Common myeloid progenitor, CD34-positive (primary cell): ENCODE results near the gene BMP5.

Experiments
- CTCF ChIA-PET: fragments of 350-600 bp; sonication (Branson Sonifier 250); formaldehyde crosslinking; loops from one replicate; lab custom pipeline; 2021; ENCODE audit warnings: antibody characterized with exemption; lab: Charles Lee
- POLR2A ChIA-PET: fragments of 350-600 bp; sonication (Branson Sonifier 250); formaldehyde crosslinking; loops from one replicate; lab custom pipeline; 2021; ENCODE audit warnings: antibody characterized with exemption; lab: Charles Lee
- DNase-seq, 3 donors: peaks; one replicate each; pipeline versions ENCODE4 v3.0.0 to v3.0.0-alpha.2; 2013
- H3K27ac ChIP-seq, 2 experiments: 1 replicate in 1 of 2; 2 replicates in 1 of 2; pipeline ENCODE4 v1.7.0; 2013; ENCODE audit warnings: inconsistent platforms in 2 of 2, low read length in 2 of 2, mild to moderate bottlenecking in 2 of 2, low read depth in 1 of 2, moderate library complexity in 1 of 2; ENCODE audit not compliant: severe bottlenecking in 2 of 2, insufficient read depth in 1 of 2, poor library complexity in 1 of 2
- H3K27me3 ChIP-seq, 5 experiments: replicated peaks in 2 of 5; 1 replicate in 3 of 5; 2 replicates in 2 of 5; pipeline versions ENCODE4 v1.6.1 to v1.7.0; 2013; ENCODE audit warnings: low read length in 4 of 5, mild to moderate bottlenecking in 2 of 5, moderate library complexity in 2 of 5, inconsistent platforms in 1 of 5; ENCODE audit not compliant: insufficient read depth in 5 of 5, control insufficient read depth in 4 of 5
- H3K36me3 ChIP-seq, 4 experiments: 1 replicate in 2 of 4; 2 replicates in 2 of 4; pipeline versions ENCODE4 v1.6.1 to v1.7.0; 2013; ENCODE audit warnings: low read length in 3 of 4, control low read depth in 1 of 4, mild to moderate bottlenecking in 1 of 4; ENCODE audit not compliant: control insufficient read depth in 4 of 4, insufficient read depth in 4 of 4
- H3K4me1 ChIP-seq, 4 experiments: 1 replicate in 3 of 4; 2 replicates in 1 of 4; pipeline versions ENCODE4 v1.6.1 to v1.7.1; 2013; ENCODE audit warnings: low read length in 3 of 4, mild to moderate bottlenecking in 3 of 4, control low read depth in 1 of 4, inconsistent platforms in 1 of 4, moderate library complexity in 1 of 4; ENCODE audit not compliant: control insufficient read depth in 4 of 4, insufficient read depth in 4 of 4; ENCODE audit errors: control extremely low read depth in 1 of 4
- H3K4me3 ChIP-seq, 7 experiments: 1 replicate in 4 of 7; 2 replicates in 3 of 7; pipeline versions ENCODE4 v1.5.1 to v1.7.0; 2013; ENCODE audit warnings: mild to moderate bottlenecking in 7 of 7, low read length in 6 of 7, moderate library complexity in 6 of 7, inconsistent platforms in 2 of 7, low read depth in 2 of 7, control low read depth in 1 of 7; ENCODE audit not compliant: insufficient read depth in 4 of 7, control insufficient read depth in 1 of 7; ENCODE audit errors: extremely low read depth in 1 of 7
- H3K9me3 ChIP-seq, 5 experiments: 1 replicate in 4 of 5; 2 replicates in 1 of 5; pipeline versions ENCODE4 v1.6.1 to v1.7.1; 2013; ENCODE audit warnings: low read length in 4 of 5, mild to moderate bottlenecking in 2 of 5, inconsistent platforms in 1 of 5, low read depth in 1 of 5, moderate library complexity in 1 of 5; ENCODE audit not compliant: control insufficient read depth in 4 of 5, insufficient read depth in 2 of 5; ENCODE audit errors: control extremely low read depth in 1 of 5
- whole genome bisulfite sequencing: methylation state at CpG from one replicate; pipeline ENCODE4 v1.1.5; 2013; ENCODE audit not compliant: insufficient coverage; 5-methylcytosine and 5-hydroxymethylcytosine counted together

The BMP5 gene

GRCh38 chr6:55874316-55874715 lies 1.1 kb downstream of the BMP5 start:
- Histone ChIP-seq H3K27me3 (peaks cover 0 to 7% (median 0%) of the 10 kb centered on the region in 5 experiments), H3K27ac (no peak overlapping the region), H3K4me1 (no peaks in the 10 kb centered on the region), H3K9me3 (no peaks in the 10 kb centered on the region), H3K36me3 (no peaks in the 10 kb centered on the region), H3K4me3 (no peak overlapping the region)
- 94% methylated on average over 6 of the region's 6 CpGs for WGBS
- CTCF ChIA-PET, result no interaction called here
- POLR2A ChIA-PET, result no interaction called here
- no peak for DNase-seq

GRCh38 chr6:55872866-55873265 lies 2.5 kb downstream of the BMP5 start:
- H3K4me3 ChIP-seq, result no peak overlapping the region
- no CpG with 5 or more reads among the region's 3 CpGs for WGBS
- peaks cover 0 to 7% (median 0%) of the 10 kb centered on the region in 5 experiments for H3K27me3 ChIP-seq
- CTCF ChIA-PET, result interaction anchor here (1.5 kb wide), 1 partner anchor 17 kb away, joined by 3 read pairs; no protein-coding TSS in a partner anchor
- H3K9me3 ChIP-seq, result no peaks in the 10 kb centered on the region
- POLR2A ChIA-PET, result no interaction called here
- no peaks in the 10 kb centered on the region for H3K4me1 ChIP-seq
- DNase-seq, result no peak
- no peaks in the 10 kb centered on the region for H3K36me3 ChIP-seq
- no peak overlapping the region for H3K27ac ChIP-seq

DNA sequence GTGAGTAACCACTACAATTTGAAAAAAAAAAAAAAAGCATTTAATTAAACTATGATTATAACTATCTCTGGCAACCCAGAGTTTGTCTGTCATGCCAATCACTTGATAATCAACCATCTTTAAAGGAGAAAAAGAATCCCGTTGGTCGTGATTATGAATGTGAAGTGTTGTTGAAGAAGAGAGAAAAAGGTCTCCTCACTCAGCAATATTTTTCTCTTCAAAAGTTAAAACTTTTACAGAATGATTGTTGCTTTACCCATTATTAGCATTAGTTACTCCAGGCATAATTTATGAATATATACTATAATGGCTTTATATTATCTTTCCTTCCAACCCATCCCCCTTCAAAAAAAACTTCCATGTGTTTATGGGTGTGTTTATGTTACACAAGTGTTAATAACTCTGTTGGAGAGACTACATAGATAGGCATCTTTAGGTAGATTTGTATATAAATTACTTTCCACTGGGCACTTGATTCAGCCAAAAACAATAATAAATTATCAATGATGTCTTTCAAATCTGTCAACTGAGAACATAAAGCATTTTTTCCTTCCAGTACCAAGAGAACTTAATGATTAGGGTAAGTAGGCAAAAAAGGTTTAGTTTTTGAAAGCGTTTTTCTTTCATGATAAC lies 5.1 kb downstream of the BMP5 start:
- Histone ChIP-seq H3K4me1 (no peaks in the 10 kb centered on the region), H3K9me3 (no peaks in the 10 kb centered on the region), H3K4me3 (no peak overlapping the region), H3K27me3 (peaks cover 0 to 3% (median 0%) of the 10 kb centered on the region in 5 experiments), H3K36me3 (no peaks in the 10 kb centered on the region), H3K27ac (no peak overlapping the region)
- no peak for DNase-seq
- CTCF ChIA-PET, result no interaction called here
- POLR2A ChIA-PET, result no interaction called here
- no CpG with 5 or more reads among the region's 3 CpGs for WGBS

DNA sequence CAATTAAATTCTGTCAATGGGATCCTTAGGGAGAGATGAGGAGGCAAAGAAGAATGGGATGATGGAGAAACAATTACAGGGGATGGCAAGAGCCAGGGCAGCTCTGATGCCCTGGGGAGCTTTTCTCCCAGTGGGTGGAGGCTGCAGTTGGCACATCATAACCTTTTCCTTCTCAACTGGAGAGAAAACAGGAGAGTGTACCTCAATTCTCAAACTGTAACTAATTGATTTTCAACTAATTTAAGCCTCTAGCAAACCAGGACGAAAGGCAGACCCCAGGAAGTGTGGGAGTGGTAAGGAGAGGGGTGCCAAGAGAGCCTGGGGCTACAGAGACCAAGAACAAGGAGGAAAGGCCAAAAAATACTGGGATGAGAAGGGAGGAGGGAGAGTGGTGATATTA lies 5.7 kb downstream of the BMP5 start:
- no peaks in the 10 kb centered on the region for H3K4me1 ChIP-seq
- no peaks in the 10 kb centered on the region for H3K36me3 ChIP-seq
- ChIA-PET CTCF (interaction anchor here (0.6 kb wide), 1 partner anchor 15 kb away, joined by 3 read pairs; no protein-coding TSS in a partner anchor), POLR2A (no interaction called here)
- DNase-seq, result no peak
- WGBS, result 63% methylated on average over 1 of the region's 1 CpG
- H3K27ac ChIP-seq, result no peak overlapping the region
- no peak overlapping the region for H3K4me3 ChIP-seq
- no peaks in the 10 kb centered on the region for H3K27me3 ChIP-seq
- no peaks in the 10 kb centered on the region for H3K9me3 ChIP-seq

GRCh38 chr6:55868771-55869479 lies 6.5 kb downstream of the BMP5 start:
- CTCF ChIA-PET, result interaction anchor here (0.6 kb wide), 1 partner anchor 16 kb away, joined by 3 read pairs; no protein-coding TSS in a partner anchor
- POLR2A ChIA-PET, result no interaction called here
- Histone ChIP-seq H3K4me1 (no peaks in the 10 kb centered on the region), H3K27ac (no peak overlapping the region), H3K9me3 (no peaks in the 10 kb centered on the region), H3K4me3 (no peak overlapping the region), H3K36me3 (no peaks in the 10 kb centered on the region), H3K27me3 (no peaks in the 10 kb centered on the region)
- DNase-seq, result no peak
- whole genome bisulfite sequencing, result no CpG with 5 or more reads among the region's 5 CpGs

- Histone ChIP-seq H3K9me3 (no peaks in the 10 kb centered on the region), H3K27ac (no peak overlapping the region), H3K4me3 (no peak overlapping the region), H3K4me1 (no peaks in the 10 kb centered on the region), H3K27me3 (no peaks in the 10 kb centered on the region), H3K36me3 (no peaks in the 10 kb centered on the region)
- no CpG with 5 or more reads among the region's 1 CpG for WGBS
- ChIA-PET CTCF (no interaction called here), POLR2A (no interaction called here)
- DNase-seq, result no peak
These were observed 7.2 kb downstream of the BMP5 start for GRCh38 chr6:55868176-55868575.

DNA sequence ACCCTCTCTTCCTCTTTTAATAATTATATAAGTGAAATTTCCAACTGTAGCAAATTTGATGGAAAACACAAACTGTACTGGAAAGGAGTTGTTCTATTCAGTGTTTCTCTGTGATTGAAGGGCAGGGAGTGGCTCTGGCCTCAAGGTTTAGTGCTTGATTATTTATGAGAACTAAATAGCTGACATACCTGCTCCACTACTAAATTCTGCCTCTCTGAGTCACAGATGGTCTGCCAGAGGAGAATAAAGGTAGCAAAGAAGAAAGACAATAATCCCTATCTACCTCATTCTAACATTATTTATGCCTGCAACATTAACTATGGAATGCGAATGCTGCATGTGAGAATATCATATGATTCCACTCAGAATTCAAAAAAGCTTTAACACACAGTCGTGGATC lies 9.3 kb downstream of the BMP5 start:
- no CpG with 5 or more reads among the region's 2 CpGs for WGBS
- POLR2A ChIA-PET, result no interaction called here
- CTCF ChIA-PET, result no interaction called here

More for the DNA sequence above, 9.3 kb downstream of the BMP5 start:
- Histone ChIP-seq H3K36me3 (no peaks in the 10 kb centered on the region), H3K27ac (no peak overlapping the region), H3K27me3 (no peaks in the 10 kb centered on the region), H3K9me3 (no peaks in the 10 kb centered on the region), H3K4me3 (no peak overlapping the region), H3K4me1 (no peaks in the 10 kb centered on the region)
- DNase-seq, result no peak
